Natural killer cell treated with Interleukin-12 subunit alpha and Interleukin-12 subunit beta and Interleukin-15 and Interleukin-18, amount 100 ng/mL, for 72 hours (primary cell): ENCODE measurements around the gene ADD1. TPM values are rescaled to one million over a fixed set of nuclear protein-coding genes. Genes with fewer than 3 reads are reported as not detected.

Experiments
- ATAC-seq, 2 donors: fragments of 150-1000 bp; cut with Tn5 transposase in 1 of 2; sonication (Bioruptor Pico), chemical (Tn5 transposase) in 1 of 2; 2 replicates each; pipeline ENCODE4 v1.10.0; 2021
- DNase-seq: peaks from one replicate; pipeline ENCODE4 v3.0.0; 2022; ENCODE audit warnings: low spot score
- H3K27ac Mint-ChIP-seq, 2 donors: 1 replicate in 1 of 2; 2 replicates in 1 of 2; pipeline ENCODE4 v1.8.0; 2022; ENCODE audit warnings: mixed read lengths in 2 of 2, mild to moderate bottlenecking in 1 of 2, moderate library complexity in 1 of 2
- H3K27me3 Mint-ChIP-seq, 2 donors: 1 replicate in 1 of 2; 2 replicates in 1 of 2; pipeline ENCODE4 v1.8.0; 2022; ENCODE audit warnings: mixed read lengths in 2 of 2
- H3K36me3 Mint-ChIP-seq: one replicate; pipeline ENCODE4 v1.8.0; 2022; ENCODE audit warnings: mixed read lengths
- H3K4me1 Mint-ChIP-seq, 2 donors: 1 replicate in 1 of 2; 2 replicates in 1 of 2; pipeline ENCODE4 v1.8.0; 2022; ENCODE audit warnings: low read depth in 2 of 2, mixed read lengths in 2 of 2, mild to moderate bottlenecking in 1 of 2
- H3K4me3 Mint-ChIP-seq: one replicate; pipeline ENCODE4 v1.8.0; 2022; ENCODE audit warnings: mixed read lengths
- H3K9me3 Mint-ChIP-seq: 2 replicates; pipeline ENCODE4 v1.8.0; 2022; ENCODE audit warnings: mixed read lengths
- total RNA-seq, 2 donors: library from RNA; stranded (reverse); gene quantifications; one replicate each; pipeline ENCODE4 v1.2.3, GENCODE V29; 2022

The ADD1 gene
- total RNA-seq, 2 donors from 2014 or later = 259 to 291 TPM

DNA sequence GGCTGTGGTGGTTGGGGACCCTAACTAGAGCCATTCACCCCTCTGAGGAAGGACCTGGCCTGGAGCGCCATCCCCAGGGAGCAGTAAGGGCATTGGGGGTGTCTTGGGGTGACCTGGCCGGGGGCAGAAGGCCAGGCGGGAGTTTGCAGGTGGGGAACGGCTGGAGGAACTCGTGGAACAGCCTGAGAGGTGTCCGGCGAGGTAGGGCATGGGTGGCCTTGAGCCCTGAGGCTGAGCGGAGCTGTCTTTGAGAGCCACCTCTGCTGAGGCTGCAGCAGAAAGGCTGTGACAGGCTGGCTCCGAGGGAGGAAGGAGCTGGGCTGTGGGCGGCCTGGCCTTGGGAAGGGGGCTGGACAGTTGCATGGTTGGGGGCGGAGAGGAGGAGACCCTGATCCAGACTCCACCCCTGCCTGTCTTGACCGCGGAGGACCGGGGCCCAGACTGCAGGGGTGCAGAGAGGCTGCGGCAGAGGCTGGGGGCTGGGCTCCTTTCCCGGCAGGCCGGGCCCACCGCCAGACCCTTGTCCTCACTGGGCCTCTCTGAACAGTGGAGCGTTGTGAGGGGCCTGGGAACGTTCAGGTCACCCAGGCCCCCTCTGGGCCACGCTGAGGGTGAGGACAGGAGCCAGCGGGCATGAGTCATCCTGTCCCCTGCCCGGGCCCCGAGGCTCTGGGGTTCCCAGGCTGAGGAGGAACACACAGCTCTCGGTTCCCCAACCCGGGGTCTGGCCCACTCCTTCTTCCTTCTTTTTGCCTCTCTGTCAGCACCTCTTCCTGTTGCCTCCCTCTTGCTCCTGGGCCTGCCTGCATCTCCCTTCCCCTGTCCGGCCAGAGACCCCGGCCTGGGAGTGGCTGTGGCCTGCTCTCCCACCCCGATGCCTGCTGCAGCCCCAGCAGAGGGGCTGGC, 42.7 kb upstream of the ADD1 start:
- no peaks in the 10 kb centered on the region for H3K27me3 Mint-ChIP-seq
- no peaks in the 10 kb centered on the region for H3K9me3 Mint-ChIP-seq
- no peak overlapping the region for H3K27ac Mint-ChIP-seq
- H3K36me3 Mint-ChIP-seq = no peaks in the 10 kb centered on the region
- peaks cover 17 to 28% of the 10 kb centered on the region in 2 donors for H3K4me1 Mint-ChIP-seq
- peak; percentile 48 for DNase-seq
- no peak overlapping the region for H3K4me3 Mint-ChIP-seq
- ATAC-seq = no peak

DNA sequence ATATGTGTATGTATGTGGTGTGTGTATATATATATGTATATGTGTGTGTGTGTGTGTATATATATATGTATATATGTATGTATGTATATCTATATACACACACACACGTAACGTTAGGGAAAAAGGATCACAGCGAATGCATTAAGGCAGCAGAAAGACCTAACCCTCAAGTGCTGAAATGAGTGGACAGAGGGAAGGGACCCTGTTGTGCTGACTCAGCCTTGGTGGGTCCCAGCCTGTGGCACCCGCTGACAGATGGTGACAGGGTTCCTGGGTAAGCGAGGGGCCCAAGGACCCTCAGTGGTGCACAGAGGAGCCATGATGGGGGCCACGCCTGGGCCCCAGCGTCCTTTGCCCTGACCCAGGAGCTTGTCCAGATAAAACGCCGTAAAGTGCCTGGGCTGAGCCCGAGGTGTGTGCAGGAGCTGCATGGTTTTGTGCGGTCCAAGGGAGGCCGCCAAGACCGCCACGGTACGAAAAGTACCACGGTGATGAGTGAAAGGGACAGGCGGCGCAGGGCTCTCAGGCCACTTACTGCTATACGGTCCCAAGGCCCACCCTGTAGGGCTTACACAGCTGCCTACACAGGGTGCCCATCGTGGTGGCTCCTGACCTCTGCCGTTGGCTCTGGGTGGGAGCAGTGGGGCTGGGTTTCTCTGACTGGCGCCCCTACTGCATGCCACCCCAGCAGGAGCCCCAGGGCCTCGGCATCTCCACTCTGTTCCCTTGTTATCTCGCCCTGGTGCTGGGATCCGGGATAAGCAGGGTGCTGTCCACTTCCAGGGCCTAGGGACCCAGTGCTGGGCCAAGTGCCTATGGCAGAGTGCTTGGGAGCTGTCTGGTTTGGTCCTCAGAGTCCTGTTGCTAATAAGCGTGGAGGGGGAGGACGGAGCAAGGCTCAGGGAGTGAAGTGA, 40.8 kb upstream of the ADD1 start:
- Mint-ChIP-seq H3K27me3 (no peaks in the 10 kb centered on the region), H3K36me3 (no peaks in the 10 kb centered on the region), H3K4me3 (no peak overlapping the region), H3K9me3 (no peaks in the 10 kb centered on the region), H3K4me1 (peaks cover 24 to 34% of the 10 kb centered on the region in 2 donors), H3K27ac (no peak overlapping the region)
- ATAC-seq (no peak), DNase-seq (peak; percentile 53)

DNA sequence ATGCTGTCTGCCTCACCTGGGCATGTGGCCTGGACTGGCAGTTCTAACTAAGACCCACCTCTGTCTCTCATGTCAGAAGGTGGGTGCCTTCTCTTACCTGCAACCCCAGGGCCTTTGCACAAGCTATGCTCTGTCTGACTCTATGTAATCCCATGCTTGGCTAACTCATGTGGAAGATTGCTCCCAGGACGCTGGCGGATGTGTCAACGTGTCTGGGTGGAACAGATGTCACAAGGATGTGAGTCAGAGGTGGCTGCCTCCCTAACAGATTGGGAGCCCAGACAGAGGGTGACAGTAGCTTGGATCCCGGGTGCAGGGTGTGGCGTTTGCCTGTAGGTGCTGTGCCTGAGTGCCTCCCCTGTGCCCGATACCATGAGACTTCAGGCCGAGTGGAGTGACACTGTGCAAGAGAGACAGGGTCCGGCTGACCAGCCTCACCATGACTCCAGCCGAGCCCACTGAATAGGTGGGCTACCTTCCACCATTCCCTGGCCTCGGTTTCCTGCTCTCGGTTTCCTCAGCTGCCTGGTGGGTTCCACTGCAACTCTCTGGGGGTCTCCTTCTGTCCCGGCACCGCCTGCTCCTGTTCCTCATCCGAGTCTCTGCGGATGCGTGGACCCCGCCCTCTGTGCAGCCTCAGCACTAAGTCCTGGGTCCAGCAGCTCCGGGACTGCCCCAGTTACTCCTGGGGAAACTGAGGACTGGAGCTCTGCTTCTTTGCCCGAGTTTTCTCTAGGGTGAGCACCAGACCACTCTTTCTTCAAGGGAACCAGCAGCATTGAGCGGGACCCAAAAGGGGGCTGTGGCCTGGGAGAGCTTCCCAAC, 39.8 kb upstream of the ADD1 start:
- no peak overlapping the region for H3K4me3 Mint-ChIP-seq
- H3K36me3 Mint-ChIP-seq = no peaks in the 10 kb centered on the region
- ATAC-seq (no peak), DNase-seq (peak; percentile 45)
- peaks cover 15 to 25% of the 10 kb centered on the region in 2 donors for H3K4me1 Mint-ChIP-seq
- no peaks in the 10 kb centered on the region for H3K9me3 Mint-ChIP-seq
- H3K27me3 Mint-ChIP-seq = no peaks in the 10 kb centered on the region
- H3K27ac Mint-ChIP-seq = no peak overlapping the region

DNA sequence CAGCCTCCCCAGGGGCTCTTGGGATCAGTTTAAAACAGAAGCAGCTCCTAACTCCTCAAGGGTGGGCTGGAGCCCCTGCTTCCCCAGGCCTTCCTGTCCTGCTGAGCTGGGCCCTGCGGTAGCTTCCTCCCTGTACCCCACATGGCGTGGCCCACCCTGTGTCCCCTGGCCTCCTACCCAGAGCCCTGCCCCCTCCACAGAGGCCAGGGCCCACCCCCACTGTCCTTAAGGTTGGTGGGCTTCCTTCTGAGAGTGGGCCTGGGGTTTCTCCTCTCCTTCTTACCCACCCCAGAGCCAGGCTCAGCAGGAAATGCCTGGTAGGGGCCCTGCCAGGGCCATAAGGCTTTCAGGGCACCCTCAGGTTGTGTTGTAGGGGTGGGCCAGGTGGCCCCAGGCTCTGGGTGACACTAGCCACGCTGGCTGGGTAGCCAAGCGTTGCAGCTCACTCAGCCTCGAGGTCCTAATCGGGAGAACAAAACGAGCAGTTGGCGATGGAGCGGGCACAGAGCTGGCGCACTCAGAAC, 39.1 kb upstream of the ADD1 start:
- H3K4me1 Mint-ChIP-seq = peaks cover 11 to 21% of the 10 kb centered on the region in 2 donors
- H3K27me3 Mint-ChIP-seq = no peaks in the 10 kb centered on the region
- DNase-seq (peak; percentile 59), ATAC-seq (no peak)
- no peaks in the 10 kb centered on the region for H3K9me3 Mint-ChIP-seq
- peak overlapping the region in 1 of 2 donors; percentile 21 for H3K27ac Mint-ChIP-seq
- no peak overlapping the region for H3K4me3 Mint-ChIP-seq
- H3K36me3 Mint-ChIP-seq = no peaks in the 10 kb centered on the region

DNA sequence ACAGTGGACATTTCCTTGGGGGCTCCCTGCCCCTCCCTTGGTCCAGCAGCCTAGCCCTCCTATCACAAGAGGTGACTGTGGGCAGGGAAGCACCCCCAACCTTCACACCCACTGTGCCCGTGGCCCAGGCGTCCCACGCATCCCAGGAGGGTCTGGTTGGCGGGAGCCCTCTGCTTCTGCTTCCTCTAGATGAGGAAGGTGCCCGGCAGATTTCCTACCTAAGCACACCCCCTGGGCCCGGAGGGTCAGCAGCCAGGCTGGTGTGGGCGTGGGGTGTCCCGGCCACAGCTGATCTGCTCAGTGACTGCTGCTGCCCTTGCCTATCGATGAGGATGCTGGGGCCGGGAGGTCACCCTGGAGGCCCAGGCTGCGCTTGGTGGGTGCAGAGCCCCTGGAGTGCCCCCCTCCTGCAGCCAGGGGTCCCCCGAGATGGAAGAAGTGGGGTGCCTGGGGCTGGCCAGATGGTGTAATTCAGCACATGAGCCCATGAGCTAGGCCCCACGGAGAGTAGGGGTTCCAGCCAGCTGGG, 38.6 kb upstream of the ADD1 start:
- Mint-ChIP-seq H3K27ac (peak overlapping the region in 1 of 2 donors; percentile 21), H3K4me3 (no peak overlapping the region), H3K36me3 (no peaks in the 10 kb centered on the region), H3K4me1 (peaks cover 11 to 18% of the 10 kb centered on the region in 2 donors), H3K9me3 (no peaks in the 10 kb centered on the region), H3K27me3 (no peaks in the 10 kb centered on the region)
- DNase-seq (peak; percentile 34), ATAC-seq (no peak)

- no peak overlapping the region for H3K4me3 Mint-ChIP-seq
- DNase-seq (no peak), ATAC-seq (no peak)
- no peaks in the 10 kb centered on the region for H3K27me3 Mint-ChIP-seq
- no peaks in the 10 kb centered on the region for H3K36me3 Mint-ChIP-seq
- no peak overlapping the region for H3K27ac Mint-ChIP-seq
- H3K4me1 Mint-ChIP-seq = peaks cover 11 to 23% of the 10 kb centered on the region in 2 donors
- H3K9me3 Mint-ChIP-seq = no peaks in the 10 kb centered on the region
Observed at GRCh38 chr4:2805712-2806389, 37.8 kb upstream of the ADD1 start.

- Mint-ChIP-seq H3K4me1 (peaks cover 14 to 27% of the 10 kb centered on the region in 2 donors), H3K4me3 (no peak overlapping the region), H3K36me3 (no peaks in the 10 kb centered on the region), H3K27ac (no peak overlapping the region), H3K27me3 (no peaks in the 10 kb centered on the region), H3K9me3 (no peaks in the 10 kb centered on the region)
- ATAC-seq (no peak), DNase-seq (no peak)
Observed at GRCh38 chr4:2806390-2807355, 37.0 kb upstream of the ADD1 start.

GRCh38 chr4:2807571-2807970, 36.1 kb upstream of the ADD1 start:
- H3K4me3 Mint-ChIP-seq = no peak overlapping the region
- no peak for ATAC-seq
- DNase-seq = no peak
- no peaks in the 10 kb centered on the region for H3K27me3 Mint-ChIP-seq
- no peaks in the 10 kb centered on the region for H3K9me3 Mint-ChIP-seq
- no peak overlapping the region for H3K27ac Mint-ChIP-seq
- H3K4me1 Mint-ChIP-seq = peaks cover 19 to 32% of the 10 kb centered on the region in 2 donors
- no peaks in the 10 kb centered on the region for H3K36me3 Mint-ChIP-seq

DNA sequence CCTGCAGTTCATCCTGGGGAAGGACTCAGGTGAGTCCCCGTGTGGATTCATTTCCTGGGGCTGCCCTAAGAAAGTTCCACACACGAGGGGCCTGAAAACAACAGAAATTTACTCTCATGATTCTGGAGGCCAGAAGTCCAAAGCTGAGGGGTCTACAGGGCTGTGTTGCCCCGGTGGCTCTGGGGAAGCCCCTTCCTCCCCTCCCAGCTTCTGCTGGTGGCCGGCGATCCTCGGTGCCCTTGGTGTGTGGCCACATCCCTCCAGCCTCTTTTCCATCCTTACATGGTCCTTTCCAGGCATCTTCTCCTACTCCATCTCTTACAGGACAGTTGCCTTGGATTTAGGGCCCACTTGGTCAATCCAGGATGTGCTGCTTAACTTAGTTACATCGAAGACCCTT, 35.6 kb upstream of the ADD1 start:
- no peaks in the 10 kb centered on the region for H3K9me3 Mint-ChIP-seq
- DNase-seq (no peak), ATAC-seq (no peak)
- H3K27ac Mint-ChIP-seq = no peak overlapping the region
- H3K4me3 Mint-ChIP-seq = no peak overlapping the region
- H3K27me3 Mint-ChIP-seq = no peaks in the 10 kb centered on the region
- H3K4me1 Mint-ChIP-seq = peaks cover 19 to 37% of the 10 kb centered on the region in 2 donors
- H3K36me3 Mint-ChIP-seq = no peaks in the 10 kb centered on the region

DNA sequence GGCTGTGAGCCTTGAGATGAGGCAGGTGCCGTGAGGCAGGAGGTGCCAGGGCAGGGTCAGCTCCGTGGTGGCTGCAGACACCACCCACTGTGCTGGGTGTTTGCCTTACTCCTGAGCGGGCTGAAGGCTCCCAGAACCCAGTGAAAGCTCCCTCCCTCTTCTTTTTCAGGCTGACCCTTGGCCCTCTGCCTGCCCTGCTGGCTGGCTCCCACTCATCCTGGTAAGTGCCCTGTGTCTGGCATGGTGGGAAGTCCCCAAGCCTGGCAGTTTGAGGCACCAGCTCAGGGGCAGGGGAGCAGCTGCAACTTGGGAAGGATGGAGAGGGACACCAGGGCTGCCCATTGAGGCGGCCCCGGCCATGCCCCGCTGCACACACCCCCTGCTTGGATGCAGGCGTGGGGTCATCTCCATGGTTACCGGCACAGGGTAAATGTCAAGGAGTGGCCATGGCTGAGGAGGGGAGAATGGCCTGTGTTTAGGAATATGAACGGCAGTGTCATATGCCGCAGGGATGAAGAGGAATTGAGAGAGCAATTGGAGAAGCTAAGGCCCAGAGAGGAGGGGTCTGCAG, 33.9 kb upstream of the ADD1 start:
- Mint-ChIP-seq H3K9me3 (no peaks in the 10 kb centered on the region), H3K27me3 (no peaks in the 10 kb centered on the region), H3K27ac (no peak overlapping the region), H3K36me3 (no peaks in the 10 kb centered on the region), H3K4me3 (no peak overlapping the region), H3K4me1 (peaks cover 33 to 49% of the 10 kb centered on the region in 2 donors)
- DNase-seq = no peak
- ATAC-seq = no peak

GRCh38 chr4:2810388-2810787, 33.3 kb upstream of the ADD1 start:
- Mint-ChIP-seq H3K4me1 (peaks cover 32 to 53% of the 10 kb centered on the region in 2 donors), H3K36me3 (no peaks in the 10 kb centered on the region), H3K27me3 (no peaks in the 10 kb centered on the region), H3K4me3 (no peak overlapping the region), H3K27ac (peak overlapping the region in 1 of 2 donors; percentile 98), H3K9me3 (no peaks in the 10 kb centered on the region)
- ATAC-seq (no peak), DNase-seq (no peak)
